Measurements from ENCODE around the gene CDHR2. TPM values are rescaled to one million over a fixed set of nuclear protein-coding genes. Genes with fewer than 3 reads are reported as not detected.

CDHR2 gene
- total and polyA plus RNA-seq, 2 of the 13 experiments (the other 11 are each of a cell fraction or from before 2014, with no cell fraction given), result 17.9 to 20.9 TPM

DNA sequence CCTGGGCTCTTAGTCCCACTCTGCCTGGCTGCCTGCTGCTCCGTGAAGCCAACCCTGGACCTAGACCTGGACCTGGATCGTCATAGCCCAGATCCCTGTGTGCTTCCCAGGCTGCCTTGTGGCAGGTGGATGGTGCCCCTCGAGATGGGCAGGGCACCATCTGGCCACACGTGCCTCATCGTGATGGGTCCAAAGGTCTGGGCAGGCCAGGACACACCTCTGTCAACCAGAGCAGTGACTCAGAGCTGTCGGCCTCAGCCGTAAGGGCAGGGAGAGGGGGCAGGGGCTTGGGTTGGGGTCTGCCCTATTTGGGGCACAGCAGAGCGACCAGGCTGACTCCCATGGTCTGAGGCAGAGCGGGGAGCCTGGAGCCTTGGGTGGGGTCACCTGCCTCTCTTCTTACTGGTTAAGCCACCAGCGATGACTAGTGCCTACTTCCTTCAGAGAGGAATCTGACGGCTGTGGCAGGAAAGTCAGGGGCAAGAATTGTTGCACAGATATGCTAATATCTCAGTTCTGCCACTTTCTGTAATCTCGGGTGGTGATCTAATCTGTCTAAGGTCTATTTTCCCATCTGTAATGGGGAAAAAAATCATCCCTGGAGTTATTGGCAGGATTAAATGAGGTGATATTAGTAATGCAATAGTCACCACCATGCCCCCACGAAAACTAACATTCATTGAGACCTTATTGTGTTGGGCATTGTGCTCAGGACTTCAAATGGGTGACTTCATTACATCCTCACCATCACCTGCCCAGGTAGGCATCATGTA, 3.2 kb upstream of the CDHR2 start (continued):
- TF ChIP-seq, protein P1, sequence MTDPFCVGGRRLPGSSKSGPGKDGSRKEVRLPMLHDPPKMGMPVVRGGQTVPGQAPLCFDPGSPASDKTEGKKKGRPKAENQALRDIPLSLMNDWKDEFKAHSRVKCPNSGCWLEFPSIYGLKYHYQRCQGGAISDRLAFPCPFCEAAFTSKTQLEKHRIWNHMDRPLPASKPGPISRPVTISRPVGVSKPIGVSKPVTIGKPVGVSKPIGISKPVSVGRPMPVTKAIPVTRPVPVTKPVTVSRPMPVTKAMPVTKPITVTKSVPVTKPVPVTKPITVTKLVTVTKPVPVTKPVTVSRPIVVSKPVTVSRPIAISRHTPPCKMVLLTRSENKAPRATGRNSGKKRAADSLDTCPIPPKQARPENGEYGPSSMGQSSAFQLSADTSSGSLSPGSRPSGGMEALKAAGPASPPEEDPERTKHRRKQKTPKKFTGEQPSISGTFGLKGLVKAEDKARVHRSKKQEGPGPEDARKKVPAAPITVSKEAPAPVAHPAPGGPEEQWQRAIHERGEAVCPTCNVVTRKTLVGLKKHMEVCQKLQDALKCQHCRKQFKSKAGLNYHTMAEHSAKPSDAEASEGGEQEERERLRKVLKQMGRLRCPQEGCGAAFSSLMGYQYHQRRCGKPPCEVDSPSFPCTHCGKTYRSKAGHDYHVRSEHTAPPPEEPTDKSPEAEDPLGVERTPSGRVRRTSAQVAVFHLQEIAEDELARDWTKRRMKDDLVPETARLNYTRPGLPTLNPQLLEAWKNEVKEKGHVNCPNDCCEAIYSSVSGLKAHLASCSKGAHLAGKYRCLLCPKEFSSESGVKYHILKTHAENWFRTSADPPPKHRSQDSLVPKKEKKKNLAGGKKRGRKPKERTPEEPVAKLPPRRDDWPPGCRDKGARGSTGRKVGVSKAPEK (CRISPR knock-in tag; IDR thresholded peaks at IDR 0.05; ENCODE audit: borderline replicate concordance), result 0 out of 2 replicates have a peak, but pooled peaks have one; percentile 88
- TF ChIP-seq ZNF230 (CRISPR knock-in tag; IDR thresholded peaks at IDR 0.05) (no peak), MYPOP (CRISPR knock-in tag; IDR thresholded peaks at IDR 0.05) (0 out of 2 replicates have a peak, but pooled peaks have one; percentile 45), CCDC6 (CRISPR knock-in tag; IDR thresholded peaks at IDR 0.05) (peak; percentile 57; the same call in 1 of the 2 replicates), ZNF782 (CRISPR knock-in tag; IDR thresholded peaks at IDR 0.05; ENCODE audit: borderline replicate concordance) (peak; percentile 68; the same call in 1 of the 2 replicates), ZNF138 (CRISPR knock-in tag; IDR thresholded peaks at IDR 0.05; ENCODE audit: low read depth) (no peak), KDM5B (CRISPR knock-in tag; IDR thresholded peaks at IDR 0.05; ENCODE audit: borderline replicate concordance) (0 out of 2 replicates have a peak, but pooled peaks have one; percentile 12), SAP130 (CRISPR knock-in tag; IDR thresholded peaks at IDR 0.05; ENCODE audit: low read depth) (peak; percentile 77)
- TF ChIP-seq, protein P2, sequence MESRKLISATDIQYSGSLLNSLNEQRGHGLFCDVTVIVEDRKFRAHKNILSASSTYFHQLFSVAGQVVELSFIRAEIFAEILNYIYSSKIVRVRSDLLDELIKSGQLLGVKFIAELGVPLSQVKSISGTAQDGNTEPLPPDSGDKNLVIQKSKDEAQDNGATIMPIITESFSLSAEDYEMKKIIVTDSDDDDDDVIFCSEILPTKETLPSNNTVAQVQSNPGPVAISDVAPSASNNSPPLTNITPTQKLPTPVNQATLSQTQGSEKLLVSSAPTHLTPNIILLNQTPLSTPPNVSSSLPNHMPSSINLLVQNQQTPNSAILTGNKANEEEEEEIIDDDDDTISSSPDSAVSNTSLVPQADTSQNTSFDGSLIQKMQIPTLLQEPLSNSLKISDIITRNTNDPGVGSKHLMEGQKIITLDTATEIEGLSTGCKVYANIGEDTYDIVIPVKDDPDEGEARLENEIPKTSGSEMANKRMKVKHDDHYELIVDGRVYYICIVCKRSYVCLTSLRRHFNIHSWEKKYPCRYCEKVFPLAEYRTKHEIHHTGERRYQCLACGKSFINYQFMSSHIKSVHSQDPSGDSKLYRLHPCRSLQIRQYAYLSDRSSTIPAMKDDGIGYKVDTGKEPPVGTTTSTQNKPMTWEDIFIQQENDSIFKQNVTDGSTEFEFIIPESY (CRISPR knock-in tag; IDR thresholded peaks at IDR 0.05), result peak; percentile 28; the same call in 1 of the 2 replicates
- TF ChIP-seq, protein P3, sequence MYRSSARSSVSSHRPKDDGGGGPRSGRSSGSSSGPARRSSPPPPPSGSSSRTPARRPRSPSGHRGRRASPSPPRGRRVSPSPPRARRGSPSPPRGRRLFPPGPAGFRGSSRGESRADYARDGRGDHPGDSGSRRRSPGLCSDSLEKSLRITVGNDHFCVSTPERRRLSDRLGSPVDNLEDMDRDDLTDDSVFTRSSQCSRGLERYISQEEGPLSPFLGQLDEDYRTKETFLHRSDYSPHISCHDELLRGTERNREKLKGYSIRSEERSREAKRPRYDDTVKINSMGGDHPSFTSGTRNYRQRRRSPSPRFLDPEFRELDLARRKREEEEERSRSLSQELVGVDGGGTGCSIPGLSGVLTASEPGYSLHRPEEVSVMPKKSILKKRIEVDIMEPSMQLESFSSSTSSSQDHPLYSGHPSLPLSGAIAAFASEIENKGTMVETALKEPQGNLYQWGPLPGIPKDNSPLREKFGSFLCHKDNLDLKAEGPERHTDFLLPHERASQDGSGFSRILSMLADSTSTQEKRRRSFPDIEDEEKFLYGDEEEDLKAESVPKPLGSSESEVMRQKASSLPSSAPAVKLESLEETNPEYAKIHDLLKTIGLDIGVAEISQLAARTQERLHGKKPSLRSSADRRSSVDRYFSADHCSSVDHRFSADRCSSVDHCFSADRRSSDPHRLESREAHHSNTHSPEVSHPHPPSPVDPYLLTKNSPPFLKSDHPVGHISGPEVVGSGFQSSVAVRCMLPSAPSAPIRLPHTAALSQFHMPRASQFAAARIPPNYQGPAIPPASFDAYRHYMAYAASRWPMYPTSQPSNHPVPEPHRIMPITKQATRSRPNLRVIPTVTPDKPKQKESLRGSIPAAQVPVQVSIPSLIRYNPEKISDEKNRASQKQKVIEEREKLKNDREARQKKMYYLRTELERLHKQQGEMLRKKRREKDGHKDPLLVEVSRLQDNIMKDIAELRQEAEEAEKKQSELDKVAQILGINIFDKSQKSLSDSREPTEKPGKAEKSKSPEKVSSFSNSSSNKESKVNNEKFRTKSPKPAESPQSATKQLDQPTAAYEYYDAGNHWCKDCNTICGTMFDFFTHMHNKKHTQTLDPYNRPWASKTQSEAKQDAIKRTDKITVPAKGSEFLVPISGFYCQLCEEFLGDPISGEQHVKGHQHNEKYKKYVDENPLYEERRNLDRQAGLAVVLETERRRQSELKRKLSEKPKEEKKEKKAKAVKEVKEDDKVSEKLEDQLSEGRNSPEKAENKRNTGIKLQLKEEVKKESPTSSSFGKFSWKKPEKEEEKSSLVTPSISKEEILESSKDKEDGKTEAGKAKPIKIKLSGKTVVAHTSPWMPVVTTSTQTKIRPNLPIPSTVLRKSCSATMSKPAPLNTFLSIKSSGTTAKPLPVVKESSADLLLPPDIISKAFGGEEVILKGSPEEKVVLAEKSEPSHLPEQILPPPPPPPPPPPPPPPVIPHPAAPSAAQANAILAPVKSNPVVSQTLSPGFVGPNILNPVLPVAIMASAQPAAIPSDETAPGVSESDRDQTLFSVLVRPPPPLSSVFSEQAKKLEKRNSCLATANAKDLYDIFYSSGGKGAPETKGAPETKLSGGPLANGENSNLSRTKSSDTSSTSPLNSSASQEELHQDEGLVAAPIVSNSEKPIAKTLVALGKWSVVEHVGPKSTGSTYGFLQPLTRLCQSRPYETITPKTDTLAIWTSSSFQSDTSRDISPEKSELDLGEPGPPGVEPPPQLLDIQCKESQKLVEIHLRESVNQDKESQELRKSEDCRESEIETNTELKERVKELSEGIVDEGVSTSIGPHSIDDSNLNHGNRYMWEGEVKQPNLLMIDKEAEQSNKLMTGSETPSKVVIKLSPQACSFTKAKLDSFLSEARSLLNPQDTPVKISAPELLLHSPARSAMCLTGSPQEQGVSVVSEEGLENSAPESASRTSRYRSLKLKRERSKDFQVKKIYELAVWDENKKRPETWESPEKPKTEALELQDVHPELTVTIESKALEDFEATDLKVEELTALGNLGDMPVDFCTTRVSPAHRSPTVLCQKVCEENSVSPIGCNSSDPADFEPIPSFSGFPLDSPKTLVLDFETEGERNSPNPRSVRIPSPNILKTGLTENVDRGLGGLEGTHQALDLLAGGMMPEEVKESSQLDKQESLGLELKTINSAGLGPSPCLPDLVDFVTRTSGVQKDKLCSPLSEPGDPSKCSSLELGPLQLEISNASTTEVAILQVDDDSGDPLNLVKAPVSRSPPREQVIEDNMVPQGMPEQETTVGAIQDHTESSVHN (CRISPR knock-in tag; IDR thresholded peaks at IDR 0.05), result 0 out of 2 replicates have a peak, but pooled peaks have one; percentile 38

Measured in HepG2 (cell line).